GM21367 (cell line): ENCODE data around the gene OXTR.

ENCODE experiments used
- ATAC-seq: cut with Tn5 transposase; IDR thresholded peaks from one replicate; pipeline ENCODE4 v1.9.1; 2021; ENCODE audit not compliant: unreplicated experiment

Gene OXTR

GRCh38 chr3:8769088-8769822 is at the start of gene OXTR:
TSS of gene OXTR (minus strand) at chr3:8769613. CDS start at chr3:8768187, 1,426 bp downstream.
- peak; percentile 75 for ATAC-seq

- ATAC-seq, result no peak
Observed at GRCh38 chr3:8817486-8817885, 48.1 kb upstream of the OXTR start.

- ATAC-seq, result no peak
Observed at GRCh38 chr3:8816106-8816505, 46.7 kb upstream of the OXTR start.

GRCh38 chr3:8813411-8813810 is 44.0 kb upstream of the OXTR start:
- no peak for ATAC-seq

GRCh38 chr3:8810561-8810960 is 41.1 kb upstream of the OXTR start:
- no peak for ATAC-seq

- ATAC-seq, result no peak
Observed at GRCh38 chr3:8805774-8806173, 36.4 kb upstream of the OXTR start.

- no peak for ATAC-seq
Observed at GRCh38 chr3:8802256-8802655, 32.8 kb upstream of the OXTR start.

GRCh38 chr3:8800016-8800415 is 30.6 kb upstream of the OXTR start:
- ATAC-seq, result no peak

- no peak for ATAC-seq
Observed at GRCh38 chr3:8794247-8794646, 24.8 kb upstream of the OXTR start.

- ATAC-seq, result no peak
Observed at GRCh38 chr3:8793242-8793641, 23.8 kb upstream of the OXTR start.

- no peak for ATAC-seq
Observed at GRCh38 chr3:8790529-8790928, 21.1 kb upstream of the OXTR start.

GRCh38 chr3:8784676-8785435 is 15.4 kb upstream of the OXTR start:
- no peak for ATAC-seq

- ATAC-seq, result no peak
Observed at GRCh38 chr3:8780279-8780678, 10.9 kb upstream of the OXTR start.

- ATAC-seq, result no peak
Observed at GRCh38 chr3:8778475-8778874, 9.1 kb upstream of the OXTR start.

- ATAC-seq, result no peak
Observed at GRCh38 chr3:8777978-8778267, 8.5 kb upstream of the OXTR start.

- ATAC-seq, result no peak
Observed at GRCh38 chr3:8777201-8777977, 8.0 kb upstream of the OXTR start.

- no peak for ATAC-seq
Observed at GRCh38 chr3:8776406-8776805, 7.0 kb upstream of the OXTR start.

GRCh38 chr3:8775602-8776001 is 6.2 kb upstream of the OXTR start:
- ATAC-seq, result no peak

GRCh38 chr3:8775181-8775580 is 5.8 kb upstream of the OXTR start:
- no peak for ATAC-seq

GRCh38 chr3:8773941-8774542 is 4.6 kb upstream of the OXTR start:
- no peak for ATAC-seq

- peak; percentile 12 for ATAC-seq
Observed at GRCh38 chr3:8768364-8769087, 887 bp downstream of the OXTR start.
